ENCODE data around the gene PDE3A.

DNA sequence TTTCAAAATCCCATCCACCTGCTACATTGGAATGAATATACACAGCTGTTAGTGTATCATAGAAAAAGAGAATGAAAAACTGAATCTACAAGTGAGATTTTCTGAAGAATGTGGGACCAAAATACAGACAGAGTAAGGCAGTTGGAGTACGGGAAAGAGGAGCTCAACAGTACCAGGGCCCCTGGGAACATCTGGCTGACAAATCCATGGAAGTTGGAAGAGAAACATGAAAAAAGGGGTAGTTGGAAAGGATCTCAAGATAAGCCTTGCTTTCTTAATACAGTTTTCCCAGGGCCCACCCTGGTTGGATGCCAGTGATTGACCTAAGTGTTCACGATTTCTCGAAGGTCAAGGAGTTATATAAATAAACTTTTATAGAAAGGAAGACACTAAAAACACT, 272.8 kb downstream of the PDE3A start:
- no peak for TF ChIP-seq JUND (IDR thresholded peaks at IDR 0.05)
- no peak for TF ChIP-seq EZH2phosphoT487 (IDR thresholded peaks at IDR 0.05; ENCODE audit: borderline replicate concordance, low read depth)
- no peak for TF ChIP-seq POLR2AphosphoS5 (IDR thresholded peaks at IDR 0.05; ENCODE audit: low read depth, low read length)
- TF ChIP-seq, protein P1, sequence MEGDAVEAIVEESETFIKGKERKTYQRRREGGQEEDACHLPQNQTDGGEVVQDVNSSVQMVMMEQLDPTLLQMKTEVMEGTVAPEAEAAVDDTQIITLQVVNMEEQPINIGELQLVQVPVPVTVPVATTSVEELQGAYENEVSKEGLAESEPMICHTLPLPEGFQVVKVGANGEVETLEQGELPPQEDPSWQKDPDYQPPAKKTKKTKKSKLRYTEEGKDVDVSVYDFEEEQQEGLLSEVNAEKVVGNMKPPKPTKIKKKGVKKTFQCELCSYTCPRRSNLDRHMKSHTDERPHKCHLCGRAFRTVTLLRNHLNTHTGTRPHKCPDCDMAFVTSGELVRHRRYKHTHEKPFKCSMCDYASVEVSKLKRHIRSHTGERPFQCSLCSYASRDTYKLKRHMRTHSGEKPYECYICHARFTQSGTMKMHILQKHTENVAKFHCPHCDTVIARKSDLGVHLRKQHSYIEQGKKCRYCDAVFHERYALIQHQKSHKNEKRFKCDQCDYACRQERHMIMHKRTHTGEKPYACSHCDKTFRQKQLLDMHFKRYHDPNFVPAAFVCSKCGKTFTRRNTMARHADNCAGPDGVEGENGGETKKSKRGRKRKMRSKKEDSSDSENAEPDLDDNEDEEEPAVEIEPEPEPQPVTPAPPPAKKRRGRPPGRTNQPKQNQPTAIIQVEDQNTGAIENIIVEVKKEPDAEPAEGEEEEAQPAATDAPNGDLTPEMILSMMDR (IDR thresholded peaks at IDR 0.05) = no peak
- TF ChIP-seq RAD21 (IDR thresholded peaks at IDR 0.05; ENCODE audit: low read length) = no peak
- TF ChIP-seq SIN3A (IDR thresholded peaks at IDR 0.05; ENCODE audit: borderline replicate concordance, low read depth, low read length) = no peak
- TF ChIP-seq, protein P2, sequence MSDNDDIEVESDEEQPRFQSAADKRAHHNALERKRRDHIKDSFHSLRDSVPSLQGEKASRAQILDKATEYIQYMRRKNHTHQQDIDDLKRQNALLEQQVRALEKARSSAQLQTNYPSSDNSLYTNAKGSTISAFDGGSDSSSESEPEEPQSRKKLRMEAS (IDR thresholded peaks at IDR 0.05; ENCODE audit: low read depth) = no peak
- no peak for TF ChIP-seq EP300 (IDR thresholded peaks at IDR 0.05; ENCODE audit: borderline replicate concordance in 1 of 2, low read depth in 1 of 2, low read length in 1 of 2)
- TF ChIP-seq TAF1 (IDR thresholded peaks at IDR 0.05; ENCODE audit: borderline replicate concordance, low read depth, low read length) = no peak
- no peak for TF ChIP-seq NRF1 (IDR thresholded peaks at IDR 0.05; ENCODE audit: low read depth, low read length)
- TF ChIP-seq ELF1 (IDR thresholded peaks at IDR 0.05) = no peak
- no peak for TF ChIP-seq IRF3 (IDR thresholded peaks at IDR 0.05; ENCODE audit: low read depth, low read length)

Measured in SK-N-SH (cell line).